ENCODE results near the gene ZNF81. TPM values are rescaled to one million over a fixed set of nuclear protein-coding genes. Genes with fewer than 3 reads are reported as not detected.
"Not testable (repeated sequence)": the region's sequence is repeated elsewhere in the genome, so short reads cannot be mapped to it uniquely, and the experiment has no call there.

Gene ZNF81
- total RNA-seq, 4 donors from 2014 or later, result 1.00 to 4.3 (median 3.3) TPM

- DNase-seq (no peak), ATAC-seq (no peak)
- intact Hi-C loops (cut with DNase I; ENCODE audit: low total_unique reads) (loop anchor here (5.0 kb wide), 1 partner anchor 178 kb away; no protein-coding TSS in a partner anchor), in situ Hi-C loops (cut with MboI; ENCODE audit: low sequenced_read_pairs in 4 of 4) (loop anchor here in 3 of 4 donors (25.0 kb wide), 3 partner anchors 187 to 312 kb away; partner anchors contain the start of genes ELK1 (in 1 of the 3) and UXT (in 1 of the 3))
- Histone ChIP-seq H3K36me3 (peaks cover 0 to 21% of the 10 kb centered on the region in 2 donors), H3K27me3 (no peaks in the 10 kb centered on the region), H3K4me3 (no peak overlapping the region), H3K27ac (no peak overlapping the region), H3K4me1 (no peaks in the 10 kb centered on the region), H3K9me3 (no peaks in the 10 kb centered on the region)
- no peak for TF ChIP-seq CTCF (IDR thresholded peaks at IDR 0.05 in 4 of 5, conservative IDR thresholded peaks at IDR 0.05 in 1 of 5)
- no peak for TF ChIP-seq POLR2A (IDR thresholded peaks at IDR 0.05)
These were observed 13.1 kb downstream of the ZNF81 start for GRCh38 chrX:47849778-47850177.

DNA sequence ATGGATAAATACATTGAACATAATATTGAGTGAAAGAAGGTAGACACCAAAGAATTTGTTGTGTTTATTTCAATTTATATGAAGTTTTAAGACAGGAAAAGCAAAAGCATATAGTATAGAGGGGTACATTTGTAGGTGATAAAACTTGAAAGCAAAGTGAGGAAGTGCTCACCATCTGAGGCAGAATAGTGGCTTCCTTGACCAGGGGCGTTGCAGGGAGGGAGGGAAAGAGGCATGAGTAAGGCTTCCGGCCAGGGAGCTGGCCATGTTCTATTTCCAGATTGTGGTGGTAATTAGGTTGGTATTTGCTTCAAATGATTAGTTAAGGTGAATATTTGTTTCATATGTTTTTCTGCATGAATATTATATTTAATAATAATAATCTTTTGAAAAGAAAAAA, 13.7 kb downstream of the ZNF81 start:
- intact Hi-C loops (cut with DNase I; ENCODE audit: low total_unique reads), result loop anchor here (5.0 kb wide), 1 partner anchor 177 kb away; no protein-coding TSS in a partner anchor
- not testable (repeated sequence) for ATAC-seq
- peaks cover 0 to 21% of the 10 kb centered on the region in 2 donors for H3K36me3 ChIP-seq

DNA sequence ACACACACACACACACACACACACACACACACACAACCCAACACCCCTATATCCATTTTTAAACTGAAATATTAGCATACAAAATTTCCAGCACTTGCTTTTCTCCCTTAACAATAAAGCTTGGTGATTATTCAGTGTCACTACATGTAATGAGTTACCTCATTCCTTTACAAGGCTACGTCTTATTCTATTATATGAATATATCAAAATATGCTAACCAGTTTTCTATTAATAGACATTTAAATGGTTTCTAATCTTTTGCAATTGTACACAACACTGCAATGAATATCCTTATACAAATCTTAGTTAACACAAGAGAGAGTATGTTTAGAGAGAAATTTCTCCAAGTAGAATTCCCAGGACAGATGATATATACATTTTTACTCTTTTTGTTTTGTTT, 14.2 kb downstream of the ZNF81 start:
- Histone ChIP-seq H3K27ac (no peak overlapping the region), H3K4me1 (no peaks in the 10 kb centered on the region), H3K9me3 (no peaks in the 10 kb centered on the region), H3K27me3 (no peaks in the 10 kb centered on the region), H3K4me3 (no peak overlapping the region), H3K36me3 (peaks cover 0 to 21% of the 10 kb centered on the region in 2 donors)
- ATAC-seq (no peak), DNase-seq (no peak)
- intact Hi-C loops (cut with DNase I; ENCODE audit: low total_unique reads), result loop anchor here (5.0 kb wide), 1 partner anchor 176 kb away; no protein-coding TSS in a partner anchor
- TF ChIP-seq POLR2A (IDR thresholded peaks at IDR 0.05) (no peak), CTCF (IDR thresholded peaks at IDR 0.05 in 4 of 5, conservative IDR thresholded peaks at IDR 0.05 in 1 of 5) (no peak)
- in situ Hi-C loops (cut with MboI; ENCODE audit: low sequenced_read_pairs in 4 of 4), result loop anchor here in 1 of 4 donors (25.0 kb wide), 1 partner anchor 186 kb away; no protein-coding TSS in a partner anchor

More for the DNA sequence above, 13.7 kb downstream of the ZNF81 start:
- H3K9me3 ChIP-seq, DNase-seq, H3K27me3 ChIP-seq, H3K27ac ChIP-seq, H3K4me1 ChIP-seq, H3K4me3 ChIP-seq: not testable (repeated sequence)
- in situ Hi-C loops (cut with MboI; ENCODE audit: low sequenced_read_pairs in 4 of 4), result loop anchor here in 1 of 4 donors (25.0 kb wide), 1 partner anchor 187 kb away; no protein-coding TSS in a partner anchor

- intact Hi-C loops (cut with DNase I; ENCODE audit: low total_unique reads) (loop anchor here (5.0 kb wide), 1 partner anchor 173 kb away; no protein-coding TSS in a partner anchor), in situ Hi-C loops (cut with MboI; ENCODE audit: low sequenced_read_pairs in 4 of 4) (loop anchor here in 1 of 4 donors (25.0 kb wide), 1 partner anchor 183 kb away; no protein-coding TSS in a partner anchor)
- H3K9me3 ChIP-seq, result no peaks in the 10 kb centered on the region
- TF ChIP-seq POLR2A (IDR thresholded peaks at IDR 0.05), result no peak
- TF ChIP-seq CTCF (IDR thresholded peaks at IDR 0.05 in 4 of 5, conservative IDR thresholded peaks at IDR 0.05 in 1 of 5), result peak in 3 of 5 experiments; percentile 13 to 29 (median 20)
- peaks cover 0 to 3% of the 10 kb centered on the region in 2 donors for H3K36me3 ChIP-seq
- DNase-seq, result no peak
- H3K4me1 ChIP-seq, result no peaks in the 10 kb centered on the region
- H3K27me3 ChIP-seq, result no peaks in the 10 kb centered on the region
- no peak overlapping the region for H3K4me3 ChIP-seq
- no peak for ATAC-seq
- no peak overlapping the region for H3K27ac ChIP-seq
These were observed 17.8 kb downstream of the ZNF81 start for GRCh38 chrX:47854474-47854873.

GRCh38 chrX:47859686-47860085, 23.0 kb downstream of the ZNF81 start:
- no peak overlapping the region for H3K27ac ChIP-seq
- ATAC-seq (no peak), DNase-seq (no peak)
- TF ChIP-seq CTCF (IDR thresholded peaks at IDR 0.05 in 4 of 5, conservative IDR thresholded peaks at IDR 0.05 in 1 of 5) (no peak), POLR2A (IDR thresholded peaks at IDR 0.05) (no peak)
- in situ Hi-C loops (cut with MboI; ENCODE audit: low sequenced_read_pairs in 4 of 4) (loop anchor here in 1 of 4 donors (25.0 kb wide), 1 partner anchor 178 kb away; no protein-coding TSS in a partner anchor), intact Hi-C loops (cut with DNase I; ENCODE audit: low total_unique reads) (no loop called here)
- no peaks in the 10 kb centered on the region for H3K27me3 ChIP-seq
- no peaks in the 10 kb centered on the region for H3K36me3 ChIP-seq
- H3K4me3 ChIP-seq, result no peak overlapping the region
- H3K9me3 ChIP-seq, result no peaks in the 10 kb centered on the region
- no peaks in the 10 kb centered on the region for H3K4me1 ChIP-seq

Measured in gastrocnemius medialis (tissue), 4 donors.